Measurements from ENCODE around the gene CUL9.

CUL9 gene

DNA sequence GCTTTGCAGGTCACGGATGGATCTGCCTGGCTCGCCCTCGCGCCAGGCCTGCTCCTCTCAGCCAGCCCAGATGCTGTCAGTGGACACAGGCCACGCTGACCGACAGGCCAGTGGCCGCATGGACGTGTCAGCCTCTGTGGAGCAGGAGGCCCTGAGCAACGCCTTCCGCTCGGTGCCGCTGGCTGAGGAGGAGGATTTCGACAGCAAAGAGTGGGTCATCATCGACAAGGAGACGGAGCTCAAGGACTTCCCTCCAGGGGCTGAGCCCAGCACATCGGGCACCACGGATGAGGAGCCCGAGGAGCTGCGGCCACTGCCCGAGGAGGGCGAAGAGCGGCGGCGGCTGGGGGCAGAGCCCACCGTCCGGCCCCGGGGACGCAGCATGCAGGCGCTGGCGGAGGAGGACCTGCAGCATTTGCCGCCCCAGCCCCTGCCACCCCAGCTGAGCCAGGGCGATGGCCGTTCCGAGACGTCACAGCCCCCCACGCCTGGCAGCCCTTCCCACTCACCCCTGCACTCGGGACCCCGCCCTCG is 80.9 kb downstream of the CUL9 start:
- H3K4me3 ChIP-seq (ENCODE audit: low read depth in 1 of 2, low read length in 2 of 2) = no peak overlapping the region
- no peak overlapping the region for H3K27ac ChIP-seq (ENCODE audit: low read depth, low read length)
- H3K9ac ChIP-seq (ENCODE audit: low read length) = no peak overlapping the region

DNA sequence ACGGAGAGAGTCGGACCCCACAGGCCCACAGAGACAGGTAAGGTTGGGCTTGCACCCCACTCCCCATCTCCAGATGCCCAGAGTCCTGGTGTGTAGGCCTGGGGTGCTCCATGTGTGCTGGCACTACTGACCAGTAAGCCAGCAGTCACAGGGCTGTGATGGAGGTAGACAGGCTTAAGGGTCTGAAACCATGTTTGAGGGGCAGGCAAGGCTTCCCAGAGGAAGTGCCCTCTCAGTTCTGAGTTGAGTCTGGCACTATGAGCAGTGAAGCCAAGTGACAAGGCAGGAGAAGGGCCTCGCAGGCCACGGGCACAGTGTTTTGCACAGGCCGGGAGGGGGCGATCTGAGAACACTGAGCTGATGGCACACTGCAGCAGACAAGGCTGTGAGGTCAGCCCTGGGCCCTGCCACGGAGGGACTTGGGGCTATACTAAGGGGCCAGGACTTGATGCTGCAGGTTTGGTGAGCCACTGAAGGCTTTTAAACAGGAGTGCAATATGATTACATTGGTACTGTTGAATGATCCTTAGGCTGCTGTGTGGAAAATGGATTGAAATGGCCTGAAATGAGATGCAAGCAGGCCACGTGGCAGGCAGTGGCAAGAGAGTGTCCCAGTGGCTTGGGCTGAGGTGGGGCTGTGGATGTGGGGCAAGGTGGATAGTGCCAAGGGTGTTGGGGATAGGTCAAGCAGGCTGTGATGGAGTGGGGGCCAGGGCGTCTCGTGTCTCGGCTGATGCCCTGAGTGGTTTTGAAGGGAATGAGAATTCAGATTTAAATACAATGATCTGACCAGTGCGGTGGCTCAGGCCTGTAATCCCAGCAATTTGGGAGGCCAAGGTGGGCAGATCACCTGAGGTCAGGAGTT is 81.5 kb downstream of the CUL9 start:
- no peak overlapping the region for H3K9ac ChIP-seq (ENCODE audit: low read length)

More for the DNA sequence above, 80.9 kb downstream of the CUL9 start:
- Histone ChIP-seq H3K27me3 (ENCODE audit: control insufficient read depth in 1 of 2, insufficient read depth in 2 of 2, low read length in 2 of 2) (peaks cover 0 to 4% of the 10 kb centered on the region in 2 donors), H3K9me3 (ENCODE audit: low read length) (no peaks in the 10 kb centered on the region), H3K4me1 (ENCODE audit: insufficient read depth, low read length) (peaks cover 2% of the 10 kb centered on the region), H3K36me3 (ENCODE audit: insufficient read depth, low read length) (no peaks in the 10 kb centered on the region)

DNA sequence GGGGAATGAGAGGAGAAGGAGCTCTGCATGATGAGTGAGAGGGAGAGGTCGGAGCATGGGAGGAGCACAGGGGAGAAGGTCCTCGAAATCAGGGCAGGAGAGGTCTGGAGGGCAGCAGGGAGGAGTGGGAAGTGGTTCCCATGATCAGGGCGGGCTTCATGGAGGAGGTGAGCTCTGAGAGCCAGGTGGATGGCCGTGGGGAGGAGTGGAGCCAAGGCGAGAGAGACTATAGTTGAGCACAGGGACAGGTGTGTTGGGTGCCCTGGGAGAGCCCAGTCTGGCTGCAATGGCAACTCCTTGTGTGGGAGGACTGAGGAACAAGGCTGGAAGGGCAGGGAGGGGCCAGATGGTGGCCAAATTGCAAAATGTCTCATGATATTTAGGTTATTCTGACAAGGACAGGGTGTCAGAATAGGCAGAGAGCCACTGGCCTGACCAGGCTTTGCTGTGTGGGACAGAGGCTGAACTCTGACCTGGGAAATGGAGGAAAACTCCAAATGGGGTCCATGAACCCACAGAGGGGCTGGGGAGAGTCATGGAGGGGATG is 82.7 kb downstream of the CUL9 start:
- Histone ChIP-seq H3K27me3 (ENCODE audit: control insufficient read depth in 1 of 2, insufficient read depth in 2 of 2, low read length in 2 of 2) (no peaks in the 10 kb centered on the region), H3K27ac (ENCODE audit: low read depth, low read length) (no peak overlapping the region), H3K9ac (ENCODE audit: low read length) (no peak overlapping the region), H3K36me3 (ENCODE audit: insufficient read depth, low read length) (no peaks in the 10 kb centered on the region), H3K4me1 (ENCODE audit: insufficient read depth, low read length) (peaks cover 18% of the 10 kb centered on the region), H3K4me3 (ENCODE audit: low read depth in 1 of 2, low read length in 2 of 2) (no peak overlapping the region), H3K9me3 (ENCODE audit: low read length) (no peaks in the 10 kb centered on the region)

More for the DNA sequence above, 81.5 kb downstream of the CUL9 start:
- Histone ChIP-seq H3K4me3 (ENCODE audit: low read depth in 1 of 2, low read length in 2 of 2) (no peak overlapping the region), H3K9me3 (ENCODE audit: low read length) (no peaks in the 10 kb centered on the region), H3K4me1 (ENCODE audit: insufficient read depth, low read length) (peaks cover 9% of the 10 kb centered on the region), H3K27me3 (ENCODE audit: control insufficient read depth in 1 of 2, insufficient read depth in 2 of 2, low read length in 2 of 2) (peaks cover 0 to 4% of the 10 kb centered on the region in 2 donors), H3K27ac (ENCODE audit: low read depth, low read length) (no peak overlapping the region), H3K36me3 (ENCODE audit: insufficient read depth, low read length) (no peaks in the 10 kb centered on the region)

DNA sequence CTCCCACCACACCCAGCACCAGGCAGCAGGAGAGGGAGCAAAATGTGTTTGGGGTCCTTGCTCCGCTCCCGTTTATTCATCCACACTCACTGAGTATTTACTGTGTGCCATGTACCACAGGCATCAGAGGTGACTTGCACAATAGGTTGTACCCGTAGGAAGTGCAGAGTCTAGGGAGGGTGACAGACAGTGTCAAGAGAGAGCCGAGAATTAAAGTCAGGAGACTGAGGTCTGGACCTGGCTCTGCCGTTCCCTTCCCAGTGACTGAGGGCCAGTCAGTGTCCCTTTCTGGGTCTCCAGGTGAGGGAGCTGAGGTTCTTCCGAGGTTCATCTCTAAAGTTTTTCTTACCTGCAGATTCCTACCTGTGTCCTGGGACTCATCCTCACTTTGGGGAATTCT is 83.6 kb downstream of the CUL9 start:
- Histone ChIP-seq H3K9me3 (ENCODE audit: low read length) (no peaks in the 10 kb centered on the region), H3K27ac (ENCODE audit: low read depth, low read length) (no peak overlapping the region), H3K4me1 (ENCODE audit: insufficient read depth, low read length) (peaks cover 22% of the 10 kb centered on the region), H3K4me3 (ENCODE audit: low read depth in 1 of 2, low read length in 2 of 2) (no peak overlapping the region), H3K9ac (ENCODE audit: low read length) (no peak overlapping the region), H3K27me3 (ENCODE audit: control insufficient read depth in 1 of 2, insufficient read depth in 2 of 2, low read length in 2 of 2) (no peaks in the 10 kb centered on the region), H3K36me3 (ENCODE audit: insufficient read depth, low read length) (no peaks in the 10 kb centered on the region)

DNA sequence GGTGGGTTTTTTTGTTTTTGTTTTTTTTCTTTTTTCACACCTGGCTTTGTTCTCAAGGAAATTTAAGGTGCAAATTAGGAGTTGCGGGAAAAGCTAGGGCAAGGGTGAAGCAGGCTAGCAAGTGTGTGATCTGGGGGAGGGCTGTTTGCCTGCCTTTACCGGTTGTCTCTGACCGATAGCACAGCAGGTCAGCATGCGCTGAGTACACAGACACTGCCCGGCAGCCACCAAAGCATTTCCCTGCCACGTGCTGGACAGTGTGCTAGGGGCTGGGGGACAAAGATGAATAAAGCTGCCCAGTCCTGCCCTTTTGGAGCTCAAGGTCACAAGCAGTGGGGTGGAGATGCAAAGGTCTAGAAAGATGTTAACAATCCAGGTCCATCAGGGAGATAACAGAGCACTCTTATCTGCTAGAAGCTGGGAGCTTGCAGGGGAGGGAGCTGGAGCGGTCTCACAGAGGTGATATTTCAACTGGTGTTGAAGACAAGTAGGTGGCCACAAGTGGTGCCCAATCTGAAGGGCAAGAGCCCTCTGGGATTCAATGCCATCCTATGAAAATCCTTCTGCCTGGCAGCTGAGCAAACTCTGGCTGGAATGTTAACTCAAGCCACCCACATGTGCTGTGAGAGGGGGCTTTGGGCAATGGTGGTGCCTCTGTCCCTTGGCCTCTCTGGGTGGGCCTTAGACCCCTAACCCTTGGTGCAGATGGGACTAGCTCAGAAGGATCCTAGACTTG is 85.8 kb downstream of the CUL9 start:
- Histone ChIP-seq H3K27ac (ENCODE audit: low read depth, low read length) (peak overlapping the region; percentile 66), H3K36me3 (ENCODE audit: insufficient read depth, low read length) (no peaks in the 10 kb centered on the region), H3K4me1 (ENCODE audit: insufficient read depth, low read length) (peaks cover 22% of the 10 kb centered on the region), H3K9ac (ENCODE audit: low read length) (no peak overlapping the region), H3K4me3 (ENCODE audit: low read depth in 1 of 2, low read length in 2 of 2) (no peak overlapping the region), H3K27me3 (ENCODE audit: control insufficient read depth in 1 of 2, insufficient read depth in 2 of 2, low read length in 2 of 2) (no peaks in the 10 kb centered on the region), H3K9me3 (ENCODE audit: low read length) (no peaks in the 10 kb centered on the region)

DNA sequence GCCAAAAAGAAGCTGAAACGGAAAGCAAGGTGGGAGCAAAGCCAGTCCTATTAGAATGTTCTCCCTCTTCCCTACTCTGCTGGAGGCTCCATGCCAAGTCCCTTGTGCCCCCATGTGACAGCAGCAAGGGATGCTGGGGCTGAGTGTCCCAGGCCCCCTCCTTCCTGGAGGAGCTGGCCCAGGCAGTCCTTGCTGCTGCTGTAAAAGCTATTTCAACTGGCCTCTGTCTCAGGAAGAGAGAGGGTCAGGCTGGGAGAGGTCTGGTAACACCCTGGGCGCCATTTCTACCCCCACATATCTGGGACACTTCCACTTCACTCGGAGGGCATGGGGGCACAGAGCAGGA is 86.3 kb downstream of the CUL9 start:
- H3K9ac ChIP-seq (ENCODE audit: low read length) = no peak overlapping the region
- H3K36me3 ChIP-seq (ENCODE audit: insufficient read depth, low read length) = no peaks in the 10 kb centered on the region
- peak overlapping the region; percentile 66 for H3K27ac ChIP-seq (ENCODE audit: low read depth, low read length)
- H3K27me3 ChIP-seq (ENCODE audit: control insufficient read depth in 1 of 2, insufficient read depth in 2 of 2, low read length in 2 of 2) = no peaks in the 10 kb centered on the region
- peaks cover 22% of the 10 kb centered on the region for H3K4me1 ChIP-seq (ENCODE audit: insufficient read depth, low read length)
- H3K9me3 ChIP-seq (ENCODE audit: low read length) = no peaks in the 10 kb centered on the region
- H3K4me3 ChIP-seq (ENCODE audit: low read depth in 1 of 2, low read length in 2 of 2) = no peak overlapping the region

DNA sequence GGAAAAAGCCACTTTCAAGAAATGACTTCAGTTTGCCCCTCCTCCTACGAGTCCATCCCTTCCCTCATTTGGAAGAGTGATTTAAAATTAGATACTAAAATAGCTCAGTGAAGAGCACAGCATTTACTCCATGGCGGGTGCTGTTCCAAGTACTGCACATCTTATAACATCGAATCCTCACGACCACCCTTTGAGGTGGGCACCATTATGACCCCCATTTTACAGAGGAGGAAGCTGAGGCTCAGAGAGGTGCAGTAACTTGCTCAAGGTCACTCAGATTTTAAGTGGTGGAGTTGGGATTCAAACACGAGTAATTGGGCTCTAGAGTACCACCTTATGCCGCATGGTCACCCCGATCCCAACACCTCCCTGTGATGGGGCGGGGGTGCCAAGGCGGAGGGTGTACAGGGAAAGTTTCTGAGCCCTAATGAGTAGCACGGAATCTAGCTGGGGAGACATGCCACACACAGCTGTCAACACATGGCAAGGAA is 86.8 kb downstream of the CUL9 start:
- Histone ChIP-seq H3K27me3 (ENCODE audit: control insufficient read depth in 1 of 2, insufficient read depth in 2 of 2, low read length in 2 of 2) (peaks cover under 1 to 1% of the 10 kb centered on the region in 2 donors), H3K9me3 (ENCODE audit: low read length) (no peaks in the 10 kb centered on the region), H3K27ac (ENCODE audit: low read depth, low read length) (no peak overlapping the region), H3K9ac (ENCODE audit: low read length) (no peak overlapping the region), H3K36me3 (ENCODE audit: insufficient read depth, low read length) (no peaks in the 10 kb centered on the region), H3K4me3 (ENCODE audit: low read depth in 1 of 2, low read length in 2 of 2) (peak overlapping the region in 1 of 2 donors; percentile 41), H3K4me1 (ENCODE audit: insufficient read depth, low read length) (peaks cover 22% of the 10 kb centered on the region)

DNA sequence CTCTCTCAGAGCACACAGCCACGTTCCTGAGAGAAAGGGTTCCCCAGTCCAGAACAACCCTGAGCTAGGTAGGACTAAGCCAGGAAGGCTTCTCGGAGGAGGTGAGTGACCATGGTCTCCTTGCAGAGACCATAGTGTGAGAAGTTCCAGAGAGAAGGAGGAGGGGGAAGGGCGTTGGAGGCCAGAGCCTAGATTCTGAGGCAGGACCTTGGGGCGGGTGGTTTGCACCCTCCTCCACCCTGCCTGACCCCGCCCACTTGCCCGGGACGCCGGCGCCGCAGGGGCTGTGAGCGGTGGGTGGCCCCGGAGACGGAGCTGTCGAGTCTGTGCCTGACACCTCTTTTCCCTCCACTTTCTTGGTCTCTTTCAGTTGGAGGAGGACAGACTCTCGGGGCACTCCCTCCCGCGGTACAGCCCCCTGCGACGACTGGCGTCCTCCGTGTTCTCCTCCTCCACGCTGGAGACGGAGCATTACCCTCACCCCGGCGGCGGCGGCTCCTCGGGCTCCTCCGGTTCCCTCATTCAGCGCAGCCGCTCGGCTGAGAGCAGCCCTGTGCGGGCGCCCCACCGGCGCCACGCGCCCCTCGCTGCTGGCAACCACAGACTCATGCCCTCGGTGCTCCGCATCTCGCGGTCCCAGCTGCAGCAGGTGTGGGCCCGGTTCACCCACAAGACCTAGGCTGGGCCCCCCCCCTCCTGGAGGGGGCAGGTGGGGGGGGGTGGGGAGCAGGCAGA is 87.4 kb downstream of the CUL9 start:
- H3K36me3 ChIP-seq (ENCODE audit: insufficient read depth, low read length) = no peaks in the 10 kb centered on the region
- peaks cover 22% of the 10 kb centered on the region for H3K4me1 ChIP-seq (ENCODE audit: insufficient read depth, low read length)
- H3K27ac ChIP-seq (ENCODE audit: low read depth, low read length) = peak overlapping the region; percentile 53
- no peak overlapping the region for H3K9ac ChIP-seq (ENCODE audit: low read length)
- H3K9me3 ChIP-seq (ENCODE audit: low read length) = no peaks in the 10 kb centered on the region
- peaks cover 7% of the 10 kb centered on the region in 2 donors for H3K27me3 ChIP-seq (ENCODE audit: control insufficient read depth in 1 of 2, insufficient read depth in 2 of 2, low read length in 2 of 2)
- H3K4me3 ChIP-seq (ENCODE audit: low read depth in 1 of 2, low read length in 2 of 2) = peak overlapping the region; percentile 21 to 41

DNA sequence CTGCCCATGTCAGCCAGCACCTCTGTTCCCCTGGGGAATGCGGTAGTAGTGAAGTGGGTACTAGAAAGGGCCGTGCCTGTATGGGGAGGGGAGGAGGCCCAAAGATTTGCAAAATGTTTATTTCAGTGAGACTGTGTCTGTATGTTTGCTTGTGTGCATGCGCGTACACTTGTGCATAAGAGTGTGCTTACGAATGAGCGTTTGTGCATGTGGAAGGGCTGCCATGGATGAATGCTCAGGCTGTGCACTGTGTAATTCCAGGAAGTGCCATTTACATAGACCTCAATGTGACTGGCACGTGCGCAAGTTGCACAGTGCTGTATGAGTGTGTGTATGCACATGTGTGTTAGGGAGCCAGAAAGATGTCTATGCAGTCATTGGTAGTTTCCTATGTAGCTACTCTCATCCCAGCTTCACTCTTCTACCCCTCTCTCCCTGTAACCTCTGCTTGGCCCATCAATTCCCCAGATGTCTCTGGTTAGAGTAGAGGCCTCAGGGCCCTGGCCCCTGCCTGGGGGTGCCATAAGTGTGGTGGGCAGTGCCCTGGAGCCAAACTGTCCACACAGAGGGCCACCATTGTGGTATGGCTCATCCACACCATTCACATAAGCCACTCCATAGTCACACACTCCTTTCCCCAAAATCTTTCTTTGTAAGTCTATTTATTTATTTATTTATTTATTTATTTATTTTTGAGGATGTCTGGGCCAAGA is 89.3 kb downstream of the CUL9 start:
- Histone ChIP-seq H3K4me3 (ENCODE audit: low read depth in 1 of 2, low read length in 2 of 2) (no peak overlapping the region), H3K9ac (ENCODE audit: low read length) (no peak overlapping the region), H3K27me3 (ENCODE audit: control insufficient read depth in 1 of 2, insufficient read depth in 2 of 2, low read length in 2 of 2) (peaks cover 12 to 19% of the 10 kb centered on the region in 2 donors), H3K36me3 (ENCODE audit: insufficient read depth, low read length) (no peaks in the 10 kb centered on the region), H3K27ac (ENCODE audit: low read depth, low read length) (no peak overlapping the region), H3K4me1 (ENCODE audit: insufficient read depth, low read length) (peaks cover 22% of the 10 kb centered on the region), H3K9me3 (ENCODE audit: low read length) (no peaks in the 10 kb centered on the region)

DNA sequence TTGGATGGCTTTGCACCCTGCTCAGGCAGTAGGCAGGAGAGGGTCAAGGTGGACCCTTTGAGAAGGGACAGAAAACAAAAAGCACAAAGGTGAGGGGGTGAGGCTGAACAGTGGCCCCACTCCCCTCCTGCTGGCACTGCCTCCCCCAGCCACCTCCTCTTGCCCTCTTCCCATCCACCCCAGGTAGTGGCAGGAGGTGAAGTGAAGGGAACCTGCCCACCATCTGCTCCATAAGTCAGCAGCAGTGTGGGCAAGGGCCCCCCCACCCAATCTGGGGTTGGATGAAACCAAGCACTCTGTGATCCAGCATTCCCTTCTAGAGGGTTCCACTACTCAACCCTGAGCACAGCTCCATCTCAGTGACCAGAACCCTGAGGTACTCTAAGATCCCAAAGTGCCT is 89.9 kb downstream of the CUL9 start:
- H3K27me3 ChIP-seq (ENCODE audit: control insufficient read depth in 1 of 2, insufficient read depth in 2 of 2, low read length in 2 of 2) = peaks cover 12 to 19% of the 10 kb centered on the region in 2 donors
- no peak overlapping the region for H3K9ac ChIP-seq (ENCODE audit: low read length)
- peaks cover 22% of the 10 kb centered on the region for H3K4me1 ChIP-seq (ENCODE audit: insufficient read depth, low read length)
- no peak overlapping the region for H3K27ac ChIP-seq (ENCODE audit: low read depth, low read length)
- no peaks in the 10 kb centered on the region for H3K9me3 ChIP-seq (ENCODE audit: low read length)
- no peaks in the 10 kb centered on the region for H3K36me3 ChIP-seq (ENCODE audit: insufficient read depth, low read length)
- H3K4me3 ChIP-seq (ENCODE audit: low read depth in 1 of 2, low read length in 2 of 2) = no peak overlapping the region
